DOHH2 (cell line): ENCODE measurements around the gene PLIN5.

ENCODE experiments used
- CTCF ChIP-seq: fragments of 200-600 bp; sonication (generic); IDR thresholded peaks from one replicate; pipeline ENCODE4 v1.5.1; 2014; ENCODE audit warnings: antibody characterized with exemption, mild to moderate bottlenecking, low read depth, low read length; ENCODE audit not compliant: poor library complexity, severe bottlenecking
- EZH2phosphoT487 ChIP-seq: fragments of 200-600 bp; sonication (generic); IDR thresholded peaks from 2 replicates; pipeline ENCODE4 v1.6.1; 2017; ENCODE audit warnings: borderline replicate concordance, mild to moderate bottlenecking, antibody characterized with exemption, low read length, moderate library complexity, mixed read lengths

- no peak for TF ChIP-seq CTCF
- no peak for TF ChIP-seq EZH2phosphoT487
Measured at GRCh38 chr19:4503825-4504170, 31.2 kb downstream of the PLIN5 start.
